Neural progenitor cell (in vitro differentiated cells): Measurements from ENCODE around the gene FRRS1L.

Experiments used
- CTCF ChIP-seq: fragments of 200-600 bp; sonication (generic); IDR thresholded peaks from 2 replicates; pipeline ENCODE4 v1.5.1; 2017; ENCODE audit warnings: antibody characterized with exemption, mild to moderate bottlenecking
- EZH2phosphoT487 ChIP-seq: fragments of 200-600 bp; sonication (generic); IDR thresholded peaks from 2 replicates; pipeline ENCODE4 v1.6.1; 2017; ENCODE audit warnings: antibody characterized with exemption

DNA sequence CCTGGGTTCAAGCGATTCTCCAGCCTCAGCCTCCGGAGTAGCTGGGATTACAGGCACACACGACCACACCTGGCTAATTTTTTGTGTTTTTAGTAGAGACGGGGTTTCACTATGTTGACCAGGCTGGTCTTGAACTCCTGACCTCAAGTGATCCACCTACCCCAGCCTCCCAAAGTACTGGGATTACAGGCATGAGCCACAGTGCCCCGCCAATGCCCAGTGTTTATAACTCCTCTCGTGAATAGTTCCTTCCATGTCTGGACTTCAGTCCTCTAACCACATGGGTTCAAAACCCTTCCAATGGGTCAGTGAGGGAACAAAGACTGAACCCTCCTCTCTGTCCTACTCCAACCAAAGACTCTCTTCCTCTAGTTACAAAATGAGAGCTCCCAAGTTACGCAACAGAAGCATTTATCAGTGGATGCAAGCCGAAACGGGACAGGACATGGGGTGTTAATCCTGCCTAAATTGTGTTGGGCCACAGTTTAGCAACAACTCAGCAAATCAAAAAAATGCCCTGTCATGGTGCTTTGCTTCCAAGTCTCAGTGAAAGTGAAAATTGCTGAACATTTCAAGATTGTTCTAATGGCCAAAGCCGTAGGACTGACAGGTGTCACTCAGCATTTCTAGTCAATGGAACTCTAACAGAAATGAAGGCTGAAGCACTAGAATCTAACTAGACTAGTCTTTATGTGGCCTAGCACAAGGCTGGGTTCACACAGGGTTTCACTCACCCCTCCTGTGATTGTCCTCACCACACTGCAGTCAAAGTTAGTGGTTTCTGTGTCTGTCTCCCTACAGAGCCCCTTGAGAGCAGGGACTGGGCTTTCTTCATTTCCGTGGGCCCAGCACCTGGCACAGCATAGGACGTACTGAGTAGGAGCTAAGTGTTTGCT is 44.1 kb downstream of the FRRS1L start:
- TF ChIP-seq CTCF, result no peak
- no peak for TF ChIP-seq EZH2phosphoT487
